Adrenal gland (tissue), 12 donors: Measurements from ENCODE around the gene CDC20B. TPM values are rescaled to one million over a fixed set of nuclear protein-coding genes. Genes with fewer than 3 reads are reported as not detected.

Source experiments
- DNase-seq, 7 donors: peaks; one replicate each; pipeline ENCODE4 v3.0.0-alpha.2; 2019 to 2020
- H3K27ac ChIP-seq, 5 donors: fragments of 200-600 bp; sonication (generic) in 4 of 5; 1 replicate in 3 of 5; 2 replicates in 2 of 5; pipeline versions ENCODE4 v1.5.1 to v1.8.0; 2016 to 2020; ENCODE audit warnings: mild to moderate bottlenecking in 1 of 5
- H3K27me3 ChIP-seq: fragments of 200-600 bp; 2 replicates; pipeline ENCODE4 v1.8.0; 2021
- H3K36me3 ChIP-seq, 2 donors: fragments of 200-600 bp; replicated peaks in 1 of 2; 1 replicate in 1 of 2; 2 replicates in 1 of 2; pipeline versions ENCODE4 v1.5.1 to v1.8.0; 2018 to 2022
- H3K4me1 ChIP-seq, 2 donors: fragments of 200-600 bp; replicated peaks in 1 of 2; 1 replicate in 1 of 2; 2 replicates in 1 of 2; pipeline versions ENCODE4 v1.5.1 to v1.8.0; 2018 to 2021
- H3K4me3 ChIP-seq, 4 donors: fragments of 200-600 bp; sonication (generic) in 3 of 4; one replicate each; pipeline ENCODE4 v1.5.1; 2016 to 2018
- H3K9me3 ChIP-seq, 3 donors: fragments of 200-600 bp; sonication (generic) in 1 of 3; replicated peaks in 1 of 3; 1 replicate in 2 of 3; 2 replicates in 1 of 3; pipeline versions ENCODE4 v1.5.1 to v1.8.0; 2016 to 2021
- CTCF ChIP-seq, 6 experiments: fragments of 450-650 bp in 4 of 6; fragments of 200-600 bp in 2 of 6; sonication (generic) in 1 of 6; IDR thresholded peaks; 1 replicate in 5 of 6; 2 replicates in 1 of 6; pipeline versions ENCODE4 v1.5.1 to v1.8.0; 2016 to 2021; ENCODE audit warnings: antibody characterized with exemption in 6 of 6, mild to moderate bottlenecking in 2 of 6, moderate library complexity in 1 of 6
- POLR2A ChIP-seq, 2 donors: fragments of 450-650 bp; IDR thresholded peaks; one replicate each; pipeline ENCODE4 v1.6.1; 2017; ENCODE audit warnings: antibody characterized with exemption in 2 of 2, mild to moderate bottlenecking in 2 of 2, moderate library complexity in 1 of 2
- WGBS, 4 donors: extraction: QIAGEN DNeasy Blood & Tissue Kit in 2 of 4; methylation state at CpG; one replicate each; pipeline versions ENCODE4 v1.1.5 to v1.1.7; 2013 to 2017; 5-methylcytosine and 5-hydroxymethylcytosine counted together
- intact Hi-C, 2 donors: fragments of 100-400 bp; cut with DNase I; formaldehyde crosslinking; loops; one replicate each; pipeline versions ENCODE4 v1.14.1 to v1.15.0; 2022 to 2023
- polyA plus RNA-seq, 3 donors: library from polyadenylated mRNA; stranded (reverse); fragments of 200-250 nt in 2 of 3; fragments of 350-450 nt in 1 of 3; fragmentation: Illumina TruSeq in 1 of 3; extraction: RNeasy Lipid Tissue Mini Kit (QIAGEN cat#74804) in 1 of 3; gene quantifications; one replicate each; pipeline ENCODE4 v1.2.3, GENCODE V29; 2013 to 2014
- total RNA-seq, 9 donors: library from RNA; depleted of rRNA in 4 of 9; stranded (reverse); fragments of >200 nt in 4 of 9; fragments of 120-200 nt in 1 of 9; fragmentation: NEBNext Ultra II Directional in 1 of 9; extraction: Animal tissue kit (Norgen Biotek cat#: 25700) in 1 of 9; gene quantifications; one replicate each; pipeline versions ENCODE4 v1.1.0 to v1.2.4, GENCODE V29; 2013 to 2023
- donor health status: healthy with polysubstance abuse.
- donor health status: Bipolar disorder and iron deficiency.
- donor health status: DM: yes; HTN: yes; CAD: no.
- donor health status: DM: no; HTN: no; CAD: no.
- donor health status: DM: no; HTN: no; CAD: no.
- donor health status: DM: yes; HTN: yes; CAD: no.

The CDC20B gene
- total and polyA plus RNA-seq, 12 donors = 0.11 TPM; not detected in 11

- Histone ChIP-seq H3K27me3 (peaks cover 13% of the 10 kb centered on the region), H3K27ac (no peak overlapping the region), H3K36me3 (no peaks in the 10 kb centered on the region), H3K4me3 (no peak overlapping the region), H3K4me1 (peaks cover 0 to 4% of the 10 kb centered on the region in 2 donors), H3K9me3 (no peaks in the 10 kb centered on the region)
- intact Hi-C loops = loop anchor here (5.0 to 10.0 kb wide), 2 partner anchors 205 to 242 kb away; no protein-coding TSS in a partner anchor
- TF ChIP-seq CTCF (IDR thresholded peaks at IDR 0.05) = no peak
- TF ChIP-seq POLR2A (IDR thresholded peaks at IDR 0.05) = no peak
- no peak for DNase-seq
- WGBS, 4 donors = 58 to 78% (median 73%) methylated on average over 2 of the region's 2 CpGs
Observed at GRCh38 chr5:55149308-55149795, 23.6 kb downstream of the CDC20B start.

GRCh38 chr5:55146543-55147151, 26.3 kb downstream of the CDC20B start:
- WGBS, 4 donors = 4 to 8% (median 7%) methylated on average over 11 of the region's 11 CpGs
- no peaks in the 10 kb centered on the region for H3K9me3 ChIP-seq
- no peaks in the 10 kb centered on the region for H3K36me3 ChIP-seq
- H3K4me1 ChIP-seq = peaks cover 0 to 4% of the 10 kb centered on the region in 2 donors
- peaks cover 3% of the 10 kb centered on the region for H3K27me3 ChIP-seq
- TF ChIP-seq POLR2A (IDR thresholded peaks at IDR 0.05) = no peak
- TF ChIP-seq CTCF (IDR thresholded peaks at IDR 0.05) = peak; percentile 80 to 93 (median 84)
- intact Hi-C loops = loop anchor here (5.0 to 10.0 kb wide), 2 partner anchors 202 to 239 kb away; no protein-coding TSS in a partner anchor
- DNase-seq = peak; percentile 74 to 91 (median 83)
- H3K4me3 ChIP-seq = no peak overlapping the region
- no peak overlapping the region for H3K27ac ChIP-seq

- 69 to 77% (median 74%) methylated on average over 8 of the region's 8 CpGs for WGBS, 4 donors
- no peaks in the 10 kb centered on the region for H3K9me3 ChIP-seq
- no peak for DNase-seq
- TF ChIP-seq CTCF (IDR thresholded peaks at IDR 0.05) (no peak), POLR2A (IDR thresholded peaks at IDR 0.05) (no peak)
- peaks cover 0 to 4% of the 10 kb centered on the region in 2 donors for H3K4me1 ChIP-seq
- H3K27me3 ChIP-seq = peaks cover 3% of the 10 kb centered on the region
- no peaks in the 10 kb centered on the region for H3K36me3 ChIP-seq
- H3K4me3 ChIP-seq = no peak overlapping the region
- no peak overlapping the region for H3K27ac ChIP-seq
- intact Hi-C loops = loop anchor here (5.0 to 10.0 kb wide), 2 partner anchors 201 to 239 kb away; no protein-coding TSS in a partner anchor
Observed at GRCh38 chr5:55146080-55146479, 26.9 kb downstream of the CDC20B start.

GRCh38 chr5:55143624-55144023, 29.4 kb downstream of the CDC20B start:
- Histone ChIP-seq H3K4me3 (no peak overlapping the region), H3K9me3 (no peaks in the 10 kb centered on the region), H3K27ac (no peak overlapping the region), H3K4me1 (peaks cover 0 to 4% of the 10 kb centered on the region in 2 donors), H3K36me3 (no peaks in the 10 kb centered on the region), H3K27me3 (no peaks in the 10 kb centered on the region)
- no peak for TF ChIP-seq POLR2A (IDR thresholded peaks at IDR 0.05)
- TF ChIP-seq CTCF (IDR thresholded peaks at IDR 0.05) = no peak
- 51 to 61% (median 53%) methylated on average over 4 of the region's 4 CpGs for WGBS, 4 donors
- DNase-seq = no peak
- intact Hi-C loops = loop anchor here in 1 of 2 donors (10.0 kb wide), 1 partner anchor 199 kb away; no protein-coding TSS in a partner anchor
